Fibroblast of mammary gland (primary cell): ENCODE results near the gene ZNF385D.
A peak's percentile ranks its signal among the peaks of the same experiment; 100 is the strongest.

Experiments
- DNase-seq: peaks from one replicate; pipeline ENCODE4 v3.0.0-alpha.2; 2010; ENCODE audit warnings: low read depth
- H3K4me3 ChIP-seq: 2 replicates; pipeline ENCODE4 v1.5.1; 2011; ENCODE audit warnings: low read depth, mild to moderate bottlenecking, low read length, moderate library complexity; ENCODE audit not compliant: control insufficient read depth
- CTCF ChIP-seq: conservative IDR thresholded peaks from 2 replicates; pipeline ENCODE4 v1.5.1; 2011; ENCODE audit warnings: low read depth, low read length, inconsistent platforms; ENCODE audit not compliant: control insufficient read depth, insufficient read depth

Gene ZNF385D

GRCh38 chr3:21484828-21485144 lies 266.2 kb downstream of the ZNF385D start:
- DNase-seq = no peak
- no peak for TF ChIP-seq CTCF
- no peak overlapping the region for H3K4me3 ChIP-seq

- DNase-seq = peak; percentile 80
- TF ChIP-seq CTCF = peak; percentile 86
- H3K4me3 ChIP-seq = no peak overlapping the region
Observed at GRCh38 chr3:21484057-21484827, 266.8 kb downstream of the ZNF385D start.

GRCh38 chr3:21481991-21482390 lies 269.0 kb downstream of the ZNF385D start:
- no peak for DNase-seq
- no peak overlapping the region for H3K4me3 ChIP-seq
- TF ChIP-seq CTCF = no peak

- no peak for TF ChIP-seq CTCF
- no peak overlapping the region for H3K4me3 ChIP-seq
- peak; percentile 15 for DNase-seq
Observed at GRCh38 chr3:21477541-21478288, 273.3 kb downstream of the ZNF385D start.

GRCh38 chr3:21466476-21466875 lies 284.5 kb downstream of the ZNF385D start:
- H3K4me3 ChIP-seq = no peak overlapping the region
- no peak for TF ChIP-seq CTCF
- DNase-seq = peak; percentile 5

- no peak overlapping the region for H3K4me3 ChIP-seq
- DNase-seq = no peak
- no peak for TF ChIP-seq CTCF
Observed at GRCh38 chr3:21464746-21465145, 286.3 kb downstream of the ZNF385D start.

GRCh38 chr3:21463319-21463718 lies 287.7 kb downstream of the ZNF385D start:
- no peak for DNase-seq
- no peak overlapping the region for H3K4me3 ChIP-seq
- no peak for TF ChIP-seq CTCF
